HL-60 (cell line): ENCODE results near the gene KLF16.

Experiments used
- CTCF ChIP-seq: IDR thresholded peaks from one replicate; pipeline ENCODE4 v1.5.1; 2011; ENCODE audit warnings: low read length, control low read depth, inconsistent platforms; ENCODE audit not compliant: insufficient read depth
- GABPA ChIP-seq: IDR thresholded peaks from 2 replicates; pipeline ENCODE4 v1.6.1; 2012; ENCODE audit warnings: low read depth
- POLR2AphosphoS5 ChIP-seq: IDR thresholded peaks from 2 replicates; pipeline ENCODE4 v1.6.1; 2012; ENCODE audit warnings: low read depth
- REST ChIP-seq: IDR thresholded peaks from 2 replicates; pipeline ENCODE4 v1.6.1; 2012; ENCODE audit warnings: low read depth; ENCODE audit not compliant: insufficient replicate concordance

- no peak for TF ChIP-seq CTCF
- TF ChIP-seq REST, result no peak
- TF ChIP-seq POLR2AphosphoS5, result no peak
- no peak for TF ChIP-seq GABPA
Observed at GRCh38 chr19:1806184-1807029, 57.0 kb downstream of the KLF16 start.
